Activated CD8-positive, alpha-beta T cell treated with anti-CD3 and anti-CD28 coated beads for 36 hours (primary cell): ENCODE results near the gene ASPSCR1. TPM values are rescaled to one million over a fixed set of nuclear protein-coding genes. Genes with fewer than 3 reads are reported as not detected.

Experiments used
- ATAC-seq: fragments of 200-7000 bp; cut with Tn5 transposase; one replicate; pipeline ENCODE4 v1.10.0; 2021; ENCODE audit warnings: mild to moderate bottlenecking, moderate library complexity
- CTCF ChIA-PET: fragments of 350-600 bp; sonication (Branson Sonifier 250); formaldehyde crosslinking; loops from one replicate; lab custom pipeline; 2021; ENCODE audit warnings: antibody characterized with exemption; lab: Charles Lee
- POLR2A ChIA-PET: fragments of 350-600 bp; sonication (Branson Sonifier 250); formaldehyde crosslinking; loops from one replicate; lab custom pipeline; 2021; ENCODE audit warnings: antibody characterized with exemption; lab: Charles Lee
- DNase-seq: peaks from one replicate; pipeline ENCODE4 v3.0.0-alpha.2; 2020
- H3K27ac Mint-ChIP-seq: one replicate; pipeline ENCODE4 v1.8.0; 2021; ENCODE audit warnings: mild to moderate bottlenecking, mixed read lengths
- H3K27me3 Mint-ChIP-seq: one replicate; pipeline ENCODE4 v1.8.0; 2021; ENCODE audit warnings: mixed read lengths
- H3K36me3 Mint-ChIP-seq: one replicate; pipeline ENCODE4 v1.8.0; 2021; ENCODE audit warnings: low read depth, mixed read lengths
- H3K4me1 Mint-ChIP-seq: one replicate; pipeline ENCODE4 v1.8.0; 2021; ENCODE audit warnings: low read depth, mixed read lengths
- H3K4me3 Mint-ChIP-seq: one replicate; pipeline ENCODE4 v1.8.0; 2021; ENCODE audit warnings: mild to moderate bottlenecking, moderate library complexity, mixed read lengths
- H3K9me3 Mint-ChIP-seq: one replicate; pipeline ENCODE4 v1.8.0; 2021; ENCODE audit warnings: mixed read lengths
- CTCF ChIP-seq: fragments of 200-600 bp; IDR thresholded peaks from one replicate; pipeline ENCODE4 v1.8.0; 2022; ENCODE audit warnings: antibody characterized with exemption, mild to moderate bottlenecking
- intact Hi-C: fragments of 100-400 bp; cut with micrococcal nuclease; formaldehyde crosslinking; loops from one replicate; pipeline ENCODE4 v1.10.0; 2022
- total RNA-seq, 2 experiments: library from RNA; stranded (reverse); gene quantifications; one replicate each; pipeline ENCODE4 v1.2.3, GENCODE V29; 2021

Gene ASPSCR1
- total RNA-seq, 2 experiments from 2014 or later, result 18.7 to 24.5 TPM

DNA sequence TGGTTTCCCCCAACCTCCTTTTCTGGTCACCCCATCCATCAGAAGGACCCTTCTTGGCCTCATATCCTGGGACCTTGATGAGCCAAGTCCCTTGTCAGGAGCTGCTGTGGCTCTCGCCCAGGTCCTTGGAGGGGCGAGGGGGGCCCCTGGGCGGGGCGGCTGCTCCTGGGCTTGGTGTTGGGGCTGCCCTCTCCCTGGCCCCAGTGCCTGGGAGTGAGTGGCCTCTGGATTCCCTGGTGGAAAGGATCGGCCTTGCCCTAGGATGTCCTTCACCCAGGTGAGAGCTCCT is 10.2 kb upstream of the ASPSCR1 start:
- no peak for TF ChIP-seq CTCF
- no peak for DNase-seq
- Mint-ChIP-seq H3K9me3 (no peaks in the 10 kb centered on the region), H3K36me3 (no peaks in the 10 kb centered on the region), H3K4me3 (peak overlapping the region; percentile 56), H3K4me1 (peaks cover 17% of the 10 kb centered on the region), H3K27me3 (peaks cover 5% of the 10 kb centered on the region), H3K27ac (peak overlapping the region; percentile 55)
- intact Hi-C loops, result no loop called here
- ChIA-PET CTCF (interaction anchor here (0.6 to 3.6 kb wide), 8 partner anchors 8 to 98 kb away, joined by 3 to 23 read pairs (median 4); partner anchors contain the start of genes DCXR and RAC3), POLR2A (interaction anchor here (0.9 to 3.2 kb wide), 9 partner anchors 9 to 97 kb away, joined by 3 to 22 read pairs (median 4); partner anchors contain the start of gene ASPSCR1)
- peak; percentile 5 for ATAC-seq

DNA sequence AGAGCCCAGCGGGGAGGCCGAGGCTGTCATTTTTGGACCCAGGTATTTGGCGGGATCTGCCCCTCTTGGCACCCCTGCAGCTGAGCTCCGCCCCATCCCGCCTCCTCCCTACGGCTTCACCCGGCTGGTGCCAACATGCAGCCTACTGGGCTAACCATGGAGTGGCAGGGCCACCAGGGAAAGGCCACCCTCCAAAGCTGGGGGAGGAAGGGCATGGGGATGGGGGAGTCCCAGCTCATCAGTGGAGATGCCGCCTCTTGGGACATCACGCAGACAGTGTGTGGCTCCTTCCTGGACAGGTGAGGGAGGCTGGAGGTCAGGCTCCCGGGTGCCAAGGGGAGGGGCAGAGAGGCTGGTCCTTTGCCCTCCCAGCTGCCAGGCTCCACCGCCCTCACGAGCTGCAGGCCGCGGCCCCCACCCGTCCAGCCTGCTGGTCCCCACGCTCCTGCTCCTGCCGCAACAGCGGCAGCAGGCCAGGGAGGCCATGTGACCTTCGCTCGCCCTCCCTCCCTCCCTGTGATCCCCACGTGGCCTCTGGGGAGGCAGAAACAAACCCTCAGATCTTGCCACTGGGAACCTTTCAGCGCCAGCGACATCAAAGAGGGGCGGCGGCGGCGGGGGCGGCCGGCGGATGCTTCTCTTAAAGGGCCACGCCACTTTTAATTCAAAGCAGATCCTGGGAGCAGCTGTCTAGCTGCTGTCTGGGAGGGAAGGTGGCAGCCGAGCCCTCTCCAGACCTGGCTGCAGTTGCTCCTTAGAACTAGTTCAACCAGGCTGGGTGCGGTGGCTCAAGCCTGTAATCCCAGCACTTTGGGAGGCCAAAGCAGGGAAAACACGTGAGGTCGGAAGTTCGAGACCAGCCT is 9.7 kb upstream of the ASPSCR1 start:
- ChIA-PET CTCF (interaction anchor here (0.6 to 3.6 kb wide), 8 partner anchors 8 to 99 kb away, joined by 3 to 23 read pairs (median 4); partner anchors contain the start of genes DCXR and RAC3), POLR2A (interaction anchor here (0.9 to 3.2 kb wide), 10 partner anchors 9 to 98 kb away, joined by 3 to 22 read pairs (median 4); partner anchors contain the start of genes ASPSCR1 and MAFG)
- peak; percentile 97 for DNase-seq
- H3K27me3 Mint-ChIP-seq, result peaks cover under 1% of the 10 kb centered on the region
- ATAC-seq, result peak; percentile 93
- no peaks in the 10 kb centered on the region for H3K36me3 Mint-ChIP-seq
- H3K4me1 Mint-ChIP-seq, result peaks cover 17% of the 10 kb centered on the region
- peak overlapping the region; percentile 56 for H3K4me3 Mint-ChIP-seq
- intact Hi-C loops, result no loop called here
- TF ChIP-seq CTCF, result no peak
- H3K9me3 Mint-ChIP-seq, result no peaks in the 10 kb centered on the region
- peak overlapping the region; percentile 80 for H3K27ac Mint-ChIP-seq

DNA sequence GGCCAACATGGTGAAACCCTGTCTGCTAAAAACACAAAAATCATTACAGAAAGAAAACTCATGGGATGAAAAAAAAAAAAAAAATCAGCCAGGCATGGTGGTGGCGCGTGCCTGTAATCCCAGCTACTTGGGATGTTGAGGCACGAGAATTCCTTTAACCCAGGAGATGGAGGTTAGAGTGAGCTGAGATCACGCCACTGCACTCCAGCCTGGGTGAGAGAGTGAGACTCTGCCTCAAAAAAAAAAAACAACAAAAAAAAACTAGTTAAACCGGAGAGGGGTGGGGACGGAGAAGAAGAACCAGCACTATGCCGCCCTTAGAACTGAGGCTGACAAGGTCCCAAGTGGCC is 9.1 kb upstream of the ASPSCR1 start:
- ChIA-PET CTCF (interaction anchor here (1.5 to 3.6 kb wide), 4 partner anchors 9 to 69 kb away, joined by 5 to 23 read pairs (median 10); partner anchors contain the start of genes DCXR and RAC3), POLR2A (interaction anchor here (1.1 to 3.2 kb wide), 3 partner anchors 8 to 41 kb away, joined by 3 to 22 read pairs (median 3); partner anchors contain the start of genes ASPSCR1 and MAFG)
- Mint-ChIP-seq H3K9me3 (no peaks in the 10 kb centered on the region), H3K36me3 (no peaks in the 10 kb centered on the region), H3K4me3 (peak overlapping the region; percentile 56), H3K27ac (peak overlapping the region; percentile 80), H3K27me3 (no peaks in the 10 kb centered on the region), H3K4me1 (peaks cover 17% of the 10 kb centered on the region)
- intact Hi-C loops, result no loop called here
- no peak for DNase-seq
- no peak for ATAC-seq
- no peak for TF ChIP-seq CTCF

DNA sequence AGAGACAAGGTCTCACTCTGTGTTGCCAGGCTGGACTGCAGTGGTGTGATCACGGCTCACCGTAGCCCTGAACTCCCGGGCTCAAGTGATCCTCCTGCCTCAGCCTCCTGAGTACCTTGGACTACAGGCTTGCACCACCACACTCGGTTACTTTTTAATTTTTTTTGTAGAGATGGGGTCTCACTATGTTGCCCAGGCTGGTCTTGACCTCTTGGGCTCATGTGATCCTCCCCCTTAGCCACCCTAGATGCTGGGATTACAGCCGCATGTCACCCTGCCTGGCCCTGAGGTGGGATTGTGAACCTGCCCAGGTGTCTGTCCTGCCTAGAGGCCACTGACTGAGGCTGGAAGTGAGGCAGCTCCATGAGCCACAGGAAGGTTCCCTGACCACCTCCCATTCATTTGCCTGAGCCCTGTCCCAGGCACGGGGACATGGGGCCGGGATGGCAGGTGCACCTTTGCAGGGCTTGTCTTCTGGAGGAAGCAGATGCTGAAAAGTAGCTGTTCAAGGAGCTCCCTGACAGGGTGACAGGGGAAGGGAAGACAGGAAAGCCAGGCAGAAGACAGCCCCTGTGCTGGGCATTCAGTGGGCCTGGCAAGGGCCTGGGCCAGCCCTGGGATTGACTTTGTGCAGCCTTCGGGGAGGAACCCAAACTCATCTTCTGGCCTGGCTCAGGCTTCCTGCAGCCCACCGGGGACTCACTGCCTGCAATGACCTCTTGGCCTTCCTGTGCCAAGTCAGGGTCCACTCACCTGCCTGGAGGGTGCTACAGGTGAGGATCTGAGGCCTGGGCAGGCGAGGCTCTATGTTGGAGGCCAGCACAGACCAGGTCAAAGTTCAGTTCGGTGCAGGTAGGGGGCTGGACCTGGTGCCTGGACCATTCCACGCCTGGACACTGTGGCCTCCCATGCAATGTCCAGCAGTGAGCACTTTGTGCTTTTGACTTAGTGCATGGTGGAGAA is 8.3 kb upstream of the ASPSCR1 start:
- no peak for TF ChIP-seq CTCF
- H3K27ac Mint-ChIP-seq, result peak overlapping the region; percentile 38
- no peak for ATAC-seq
- CTCF ChIA-PET, result interaction anchor here (0.8 to 2.4 kb wide), 2 partner anchors 10 to 51 kb away, joined by 3 to 9 read pairs; no protein-coding TSS in a partner anchor
- no peaks in the 10 kb centered on the region for H3K27me3 Mint-ChIP-seq
- no peaks in the 10 kb centered on the region for H3K36me3 Mint-ChIP-seq
- POLR2A ChIA-PET, result interaction anchor here (0.9 to 3.2 kb wide), 3 partner anchors 8 to 52 kb away, joined by 3 to 22 read pairs (median 3); partner anchors contain the start of genes ASPSCR1 and MAFG
- no peak for DNase-seq
- no peak overlapping the region for H3K4me3 Mint-ChIP-seq
- no peaks in the 10 kb centered on the region for H3K9me3 Mint-ChIP-seq
- peaks cover 13% of the 10 kb centered on the region for H3K4me1 Mint-ChIP-seq
- intact Hi-C loops, result no loop called here
